Right atrium auricular region (tissue), 2 donors: Measurements from ENCODE around the gene ZBTB40. TPM values are rescaled to one million over a fixed set of nuclear protein-coding genes. Genes with fewer than 3 reads are reported as not detected.

Experiments
- DNase-seq: peaks from one replicate; pipeline ENCODE4 v3.0.0-alpha.2; 2019; ENCODE audit warnings: low spot score
- H3K27ac ChIP-seq, 2 donors: fragments of 200-600 bp; sonication (generic); 1 replicate in 1 of 2; 2 replicates in 1 of 2; pipeline ENCODE4 v1.5.1; 2016 to 2019
- H3K27me3 ChIP-seq, 2 donors: fragments of 200-600 bp; sonication (generic); one replicate each; pipeline versions ENCODE4 v1.5.1 to v1.6.0; 2017 to 2019
- H3K36me3 ChIP-seq: fragments of 200-600 bp; sonication (generic); one replicate; pipeline ENCODE4 v1.5.1; 2016
- H3K4me1 ChIP-seq, 2 donors: fragments of 200-600 bp; sonication (generic); one replicate each; pipeline versions ENCODE4 v1.5.1 to v1.6.0; 2017 to 2019
- H3K4me3 ChIP-seq, 2 donors: fragments of 200-600 bp; sonication (generic); 1 replicate in 1 of 2; 2 replicates in 1 of 2; pipeline ENCODE4 v1.5.1; 2017 to 2019; ENCODE audit warnings: mild to moderate bottlenecking in 1 of 2, moderate library complexity in 1 of 2
- H3K9me3 ChIP-seq, 2 donors: fragments of 200-600 bp; sonication (generic); one replicate each; pipeline ENCODE4 v1.5.1; 2019
- total RNA-seq, 2 donors: library from RNA; depleted of rRNA; stranded (reverse); fragments of >200 nt; gene quantifications; one replicate each; pipeline ENCODE4 v1.1.0, GENCODE V29; 2016
- TF ChIP-seq, protein P1 (sequence below), 2 donors: fragments of 200-600 bp; sonication (generic); IDR thresholded peaks; one replicate each; pipeline ENCODE4 v1.5.1; 2019; ENCODE audit warnings: antibody characterized with exemption in 2 of 2

ZBTB40 gene
- total RNA-seq, 2 donors from 2014 or later: 10.4 to 12.5 TPM

DNA sequence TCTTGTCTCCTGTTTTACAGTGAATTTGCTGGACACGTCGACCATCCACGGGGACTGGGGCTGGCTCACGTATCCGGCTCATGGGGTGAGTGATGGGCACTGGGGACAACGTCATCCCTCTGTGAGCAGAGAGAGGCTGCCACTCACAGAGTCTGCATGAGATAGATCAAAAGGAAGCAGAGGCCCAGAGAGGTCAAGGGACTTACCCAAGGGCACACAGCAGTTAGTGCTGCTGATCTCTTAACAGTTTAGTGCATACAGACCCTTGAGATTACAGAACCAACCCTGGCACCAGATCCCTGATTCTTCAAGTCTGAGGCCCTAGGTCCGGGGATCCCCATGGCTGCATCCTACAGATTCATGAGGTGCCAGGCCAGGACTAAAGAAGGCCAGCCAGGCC lies 117.6 kb downstream of the ZBTB40 start:
- Histone ChIP-seq H3K36me3 (no peaks in the 10 kb centered on the region), H3K27ac (no peak overlapping the region), H3K4me3 (no peak overlapping the region), H3K27me3 (no peaks in the 10 kb centered on the region), H3K9me3 (no peaks in the 10 kb centered on the region), H3K4me1 (no peaks in the 10 kb centered on the region)
- TF ChIP-seq, protein P1, sequence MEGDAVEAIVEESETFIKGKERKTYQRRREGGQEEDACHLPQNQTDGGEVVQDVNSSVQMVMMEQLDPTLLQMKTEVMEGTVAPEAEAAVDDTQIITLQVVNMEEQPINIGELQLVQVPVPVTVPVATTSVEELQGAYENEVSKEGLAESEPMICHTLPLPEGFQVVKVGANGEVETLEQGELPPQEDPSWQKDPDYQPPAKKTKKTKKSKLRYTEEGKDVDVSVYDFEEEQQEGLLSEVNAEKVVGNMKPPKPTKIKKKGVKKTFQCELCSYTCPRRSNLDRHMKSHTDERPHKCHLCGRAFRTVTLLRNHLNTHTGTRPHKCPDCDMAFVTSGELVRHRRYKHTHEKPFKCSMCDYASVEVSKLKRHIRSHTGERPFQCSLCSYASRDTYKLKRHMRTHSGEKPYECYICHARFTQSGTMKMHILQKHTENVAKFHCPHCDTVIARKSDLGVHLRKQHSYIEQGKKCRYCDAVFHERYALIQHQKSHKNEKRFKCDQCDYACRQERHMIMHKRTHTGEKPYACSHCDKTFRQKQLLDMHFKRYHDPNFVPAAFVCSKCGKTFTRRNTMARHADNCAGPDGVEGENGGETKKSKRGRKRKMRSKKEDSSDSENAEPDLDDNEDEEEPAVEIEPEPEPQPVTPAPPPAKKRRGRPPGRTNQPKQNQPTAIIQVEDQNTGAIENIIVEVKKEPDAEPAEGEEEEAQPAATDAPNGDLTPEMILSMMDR (IDR thresholded peaks at IDR 0.05): no peak
- no peak for DNase-seq

DNA sequence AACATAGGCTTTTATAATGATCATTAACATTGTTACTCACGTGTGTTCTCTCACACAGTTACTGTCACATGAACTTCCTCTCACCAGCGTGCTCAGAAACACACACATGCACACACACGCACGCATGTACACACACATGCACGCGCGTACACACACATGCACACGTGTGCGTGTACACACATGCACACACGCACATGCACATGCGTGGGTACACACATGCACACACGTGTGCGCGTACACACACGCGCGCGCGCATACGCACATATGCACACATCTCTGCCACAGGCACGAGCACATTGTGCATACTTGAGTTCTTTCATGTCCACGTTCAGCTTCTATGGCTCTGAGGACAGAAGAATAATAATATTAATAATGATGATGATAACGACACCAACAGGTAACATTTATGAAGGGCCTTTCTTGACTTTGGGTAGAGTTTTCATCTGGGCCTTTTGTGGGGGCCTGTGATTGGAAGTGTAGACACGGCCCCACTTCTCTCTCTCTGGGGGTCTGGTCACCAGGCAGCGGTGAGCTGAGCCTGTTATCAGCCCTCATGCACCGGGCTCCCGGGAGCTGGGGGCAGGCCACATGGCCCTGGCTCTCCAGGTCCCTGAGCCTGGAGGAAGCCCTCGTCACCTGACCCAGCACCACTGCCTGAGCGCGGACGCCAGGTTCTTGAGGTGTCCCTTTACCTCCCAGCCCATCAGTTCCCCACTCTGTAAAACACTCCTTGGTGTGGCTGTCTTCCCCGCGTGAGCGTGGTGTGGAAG lies 118.7 kb downstream of the ZBTB40 start:
- Histone ChIP-seq H3K4me3 (no peak overlapping the region), H3K27me3 (no peaks in the 10 kb centered on the region), H3K36me3 (no peaks in the 10 kb centered on the region), H3K9me3 (no peaks in the 10 kb centered on the region), H3K27ac (no peak overlapping the region), H3K4me1 (no peaks in the 10 kb centered on the region)
- DNase-seq: no peak
- TF ChIP-seq, protein P1 (IDR thresholded peaks at IDR 0.05): no peak

DNA sequence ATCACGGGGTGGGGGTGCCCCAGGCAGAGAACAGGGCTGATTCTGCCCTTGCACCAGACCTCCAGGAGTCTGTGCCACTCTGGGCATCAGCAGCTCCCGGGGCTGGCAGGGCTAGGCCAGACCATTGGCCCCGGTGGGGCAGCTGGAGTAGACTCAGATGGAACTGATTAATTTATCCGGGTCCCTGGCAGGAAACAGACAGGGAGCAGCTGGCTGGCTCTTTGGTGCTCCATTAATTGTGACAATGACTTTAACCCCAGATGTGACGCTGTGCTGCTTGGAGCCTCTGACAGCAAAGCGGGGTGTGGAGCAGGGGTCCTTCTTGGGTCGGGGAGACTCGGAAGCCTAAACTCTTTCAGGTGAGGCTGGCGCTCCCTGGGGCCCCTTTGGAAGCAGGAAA lies 121.2 kb downstream of the ZBTB40 start:
- Histone ChIP-seq H3K36me3 (no peaks in the 10 kb centered on the region), H3K27ac (no peak overlapping the region), H3K4me1 (no peaks in the 10 kb centered on the region), H3K9me3 (no peaks in the 10 kb centered on the region), H3K4me3 (no peak overlapping the region), H3K27me3 (no peaks in the 10 kb centered on the region)
- TF ChIP-seq, protein P1 (IDR thresholded peaks at IDR 0.05): no peak
- no peak for DNase-seq

DNA sequence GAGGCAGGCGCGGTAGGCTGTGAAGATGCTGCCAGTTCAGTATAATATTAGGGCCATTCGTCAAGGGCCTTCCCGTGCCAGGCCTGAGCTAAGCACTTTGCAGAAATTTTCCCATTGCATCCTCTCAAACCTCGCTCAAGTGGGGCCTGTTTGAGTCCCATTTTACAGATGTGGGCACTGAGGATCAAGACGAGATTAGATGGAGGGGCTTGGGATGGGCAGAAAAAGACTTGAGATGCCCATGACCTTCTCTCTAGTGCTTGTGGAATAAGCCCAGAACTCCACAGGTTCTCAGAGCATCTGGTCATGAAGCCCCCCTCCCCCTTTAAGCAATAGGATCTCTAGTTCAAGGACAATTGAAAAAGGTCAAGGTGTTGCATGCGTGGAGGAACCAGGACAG lies 121.6 kb downstream of the ZBTB40 start:
- Histone ChIP-seq H3K9me3 (no peaks in the 10 kb centered on the region), H3K4me3 (no peak overlapping the region), H3K36me3 (no peaks in the 10 kb centered on the region), H3K27ac (no peak overlapping the region), H3K4me1 (no peaks in the 10 kb centered on the region), H3K27me3 (no peaks in the 10 kb centered on the region)
- no peak for DNase-seq
- TF ChIP-seq, protein P1 (IDR thresholded peaks at IDR 0.05): no peak

DNA sequence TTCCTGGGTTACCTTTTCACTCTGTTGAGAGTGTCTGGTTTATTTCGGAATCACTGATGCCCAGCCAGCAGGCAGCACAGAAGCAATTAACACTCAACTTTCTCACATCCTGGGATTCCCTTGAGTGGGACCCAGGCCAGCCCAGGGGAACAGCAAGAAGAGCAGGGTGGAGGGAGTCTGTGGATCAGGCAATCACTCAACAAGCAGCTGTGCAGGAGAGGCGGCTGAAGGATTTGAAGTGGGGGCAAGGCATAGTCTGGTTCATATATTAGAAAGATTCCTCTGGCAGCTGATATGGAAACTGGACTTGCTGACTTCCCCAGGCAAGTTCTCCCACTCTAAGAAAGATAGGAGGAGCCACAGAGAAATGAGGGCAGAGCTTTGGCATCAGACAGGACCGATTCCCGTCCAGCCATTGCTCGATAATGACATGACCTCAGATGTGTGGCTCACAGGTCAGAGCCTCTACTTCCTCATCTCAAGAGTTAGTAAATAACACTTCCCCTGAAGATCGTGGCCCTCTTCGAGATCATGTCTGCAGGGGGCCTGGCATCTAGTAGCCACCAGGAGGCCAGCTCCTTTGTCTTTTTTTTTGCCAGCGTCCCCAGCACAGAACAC lies 124.0 kb downstream of the ZBTB40 start:
- no peaks in the 10 kb centered on the region for H3K9me3 ChIP-seq
- no peaks in the 10 kb centered on the region for H3K27me3 ChIP-seq
- DNase-seq: no peak
- no peak overlapping the region for H3K4me3 ChIP-seq
- TF ChIP-seq, protein P1 (IDR thresholded peaks at IDR 0.05): no peak
- no peaks in the 10 kb centered on the region for H3K4me1 ChIP-seq
- H3K36me3 ChIP-seq: no peaks in the 10 kb centered on the region
- no peak overlapping the region for H3K27ac ChIP-seq
